Psoas muscle (tissue), 8 donors: ENCODE results near the gene COL16A1. TPM values are rescaled to one million over a fixed set of nuclear protein-coding genes. Genes with fewer than 3 reads are reported as not detected.
"Not testable (repeated sequence)": the region's sequence is repeated elsewhere in the genome, so short reads cannot be mapped to it uniquely, and the experiment has no call there.

Experiments
- ATAC-seq, 4 donors: fragments of 200-7000 bp; cut with Tn5 transposase; one replicate each; pipeline ENCODE4 v1.9.1; 2020; ENCODE audit warnings: moderate library complexity in 3 of 4, mild to moderate bottlenecking in 2 of 4
- DNase-seq, 2 donors: peaks; one replicate each; pipeline ENCODE4 v3.0.0-alpha.2; 2020
- H3K27ac ChIP-seq: fragments of 200-600 bp; one replicate; pipeline ENCODE4 v1.8.0; 2022
- H3K27me3 ChIP-seq, 3 donors: fragments of 200-600 bp in 1 of 3; one replicate each; pipeline versions ENCODE4 v1.6.1 to v1.8.0; 2013 to 2022; ENCODE audit warnings: low read length in 2 of 3, mild to moderate bottlenecking in 2 of 3, moderate library complexity in 1 of 3; ENCODE audit not compliant: insufficient read depth in 3 of 3
- H3K36me3 ChIP-seq, 2 donors: fragments of 200-600 bp in 1 of 2; one replicate each; pipeline versions ENCODE4 v1.6.1 to v1.8.0; 2013 to 2022; ENCODE audit warnings: low read depth in 1 of 2, mild to moderate bottlenecking in 1 of 2, moderate library complexity in 1 of 2; ENCODE audit not compliant: insufficient read depth in 1 of 2
- H3K4me1 ChIP-seq: fragments of 200-600 bp; one replicate; pipeline ENCODE4 v1.8.0; 2022
- H3K4me3 ChIP-seq: fragments of 200-600 bp; one replicate; pipeline ENCODE4 v1.8.0; 2022; ENCODE audit warnings: mild to moderate bottlenecking
- H3K9me3 ChIP-seq: fragments of 200-600 bp; one replicate; pipeline ENCODE4 v1.8.0; 2022
- CTCF ChIP-seq: fragments of 200-600 bp; IDR thresholded peaks from one replicate; pipeline ENCODE4 v1.8.0; 2022; ENCODE audit warnings: antibody characterized with exemption
- WGBS, 3 donors: extraction: QIAGEN DNeasy Blood & Tissue Kit; methylation state at CpG; one replicate each; pipeline versions ENCODE4 v1.1.6 to v1.1.7; 2013; 5-methylcytosine and 5-hydroxymethylcytosine counted together
- intact Hi-C, 2 donors: fragments of 100-400 bp; cut with DNase I; formaldehyde crosslinking; loops; one replicate each; pipeline versions ENCODE4 v1.11.0 to v1.14.2; 2022
- polyA plus RNA-seq, 3 donors: library from polyadenylated mRNA; stranded (reverse); fragments of 200-250 nt; gene quantifications; one replicate each; pipeline ENCODE4 v1.2.3, GENCODE V29; 2013
- total RNA-seq, 4 donors: library from RNA; stranded (reverse); fragmentation: NEBNext Ultra II Directional in 2 of 4; extraction: Animal tissue kit (Norgen Biotek cat#: 25700) in 2 of 4; gene quantifications; one replicate each; pipeline versions ENCODE4 v1.2.1 to v1.2.4, GENCODE V29; 2021 to 2023
- donor health status: healthy with polysubstance abuse.
- donor health status: DM: no; HTN: no; CAD: no; lungs with moderate emphysema.
- donor health status: Bipolar disorder and iron deficiency.
- donor health status: healthy.
- donor health status: DM: yes; HTN: yes; CAD: no.
- donor health status: DM: no; HTN: no; CAD: no.
- donor health status: DM: no; HTN: no; CAD: no.
- donor health status: DM: yes; HTN: yes; CAD: no.

COL16A1 gene
- total and polyA plus RNA-seq, 7 donors = 2.9 to 14.2 (median 6.1) TPM

- intact Hi-C loops = loop anchor here (2.0 to 5.0 kb wide), 3 partner anchors 47 to 74 kb away; no protein-coding TSS in a partner anchor
- Histone ChIP-seq H3K4me3 (peak overlapping the region; percentile 66), H3K4me1 (peaks cover 13% of the 10 kb centered on the region)
Observed at GRCh38 chr1:31714442-31715086, 10.7 kb upstream of the COL16A1 start.

GRCh38 chr1:31712630-31713029, 8.8 kb upstream of the COL16A1 start:
- ATAC-seq (no peak), DNase-seq (peak in 1 of 2 donors; percentile 47)
- Histone ChIP-seq H3K4me3 (no peak overlapping the region), H3K9me3 (no peaks in the 10 kb centered on the region), H3K36me3 (no peaks in the 10 kb centered on the region), H3K27me3 (no peaks in the 10 kb centered on the region), H3K27ac (peak overlapping the region; percentile 91), H3K4me1 (peaks cover 16% of the 10 kb centered on the region)
- 7 to 18% (median 8%) methylated on average over 1 of the region's 1 CpG for WGBS, 3 donors
- TF ChIP-seq CTCF = no peak
- intact Hi-C loops = no loop called here

More at GRCh38 chr1:31714442-31715086, 10.7 kb upstream of the COL16A1 start:
- WGBS, 3 donors = 0 to 1% (median 1%) methylated on average over 34 to 39 of the region's 39 CpGs
- peak; percentile 42 for TF ChIP-seq CTCF
- ATAC-seq (peak; percentile 75 to 84 (median 80)), DNase-seq (peak; percentile 89 to 93)
- no peaks in the 10 kb centered on the region for H3K27me3 ChIP-seq
- peak overlapping the region; percentile 91 for H3K27ac ChIP-seq
- no peaks in the 10 kb centered on the region for H3K9me3 ChIP-seq
- H3K36me3 ChIP-seq = no peaks in the 10 kb centered on the region

- no peak for TF ChIP-seq CTCF
- Histone ChIP-seq H3K27me3 (no peaks in the 10 kb centered on the region), H3K9me3 (no peaks in the 10 kb centered on the region), H3K4me1 (peaks cover 16% of the 10 kb centered on the region), H3K36me3 (no peaks in the 10 kb centered on the region), H3K27ac (no peak overlapping the region), H3K4me3 (no peak overlapping the region)
- ATAC-seq (no peak), DNase-seq (no peak)
- WGBS, 3 donors = 75 to 89% (median 80%) methylated on average over 4 of the region's 4 CpGs
- intact Hi-C loops = no loop called here
Observed at GRCh38 chr1:31712068-31712467, 8.3 kb upstream of the COL16A1 start.

- H3K9me3 ChIP-seq = no peaks in the 10 kb centered on the region
- no peak overlapping the region for H3K4me3 ChIP-seq
- no peak for TF ChIP-seq CTCF
- intact Hi-C loops = no loop called here
- no peaks in the 10 kb centered on the region for H3K27me3 ChIP-seq
- 74 to 81% (median 75%) methylated on average over 11 of the region's 11 CpGs for WGBS, 3 donors
- no peak overlapping the region for H3K27ac ChIP-seq
- H3K4me1 ChIP-seq = peaks cover 4% of the 10 kb centered on the region
- ATAC-seq (no peak), DNase-seq (no peak)
- no peaks in the 10 kb centered on the region for H3K36me3 ChIP-seq
Observed at GRCh38 chr1:31708324-31708723, 4.5 kb upstream of the COL16A1 start.

GRCh38 chr1:31707711-31708110, 3.9 kb upstream of the COL16A1 start:
- intact Hi-C loops = no loop called here
- WGBS, 3 donors = 43 to 58% (median 53%) methylated on average over 5 of the region's 5 CpGs
- no peaks in the 10 kb centered on the region for H3K36me3 ChIP-seq
- H3K27ac ChIP-seq = no peak overlapping the region
- DNase-seq (no peak), ATAC-seq (no peak)
- H3K9me3 ChIP-seq = no peaks in the 10 kb centered on the region
- peaks cover 4% of the 10 kb centered on the region for H3K4me1 ChIP-seq
- H3K4me3 ChIP-seq = no peak overlapping the region
- TF ChIP-seq CTCF = no peak
- no peaks in the 10 kb centered on the region for H3K27me3 ChIP-seq

GRCh38 chr1:31707059-31707600, 3.3 kb upstream of the COL16A1 start:
- not testable (repeated sequence) for H3K4me1 ChIP-seq

More at GRCh38 chr1:31707059-31707600, 3.3 kb upstream of the COL16A1 start:
- H3K36me3 ChIP-seq, intact Hi-C loops, ATAC-seq, H3K4me3 ChIP-seq, H3K9me3 ChIP-seq, DNase-seq, H3K27me3 ChIP-seq, H3K27ac ChIP-seq: not testable (repeated sequence)
- 86 to 95% (median 92%) methylated on average over 4 of the region's 4 CpGs for WGBS, 3 donors
